ENCODE measurements around the gene GLRX.
"Not testable (repeated sequence)": the region's sequence is repeated elsewhere in the genome, so short reads cannot be mapped to it uniquely, and the experiment has no call there.

- not testable (repeated sequence) for TF ChIP-seq TARDBP (IDR thresholded peaks at IDR 0.05); BHLHE40 (IDR thresholded peaks at IDR 0.05; ENCODE audit: borderline replicate concordance); FOXA1 (IDR thresholded peaks at IDR 0.05); FOXK2 (IDR thresholded peaks at IDR 0.05); SP1 (IDR thresholded peaks at IDR 0.05); SUZ12 (IDR thresholded peaks at IDR 0.05); HDGF (IDR thresholded peaks at IDR 0.05; ENCODE audit: borderline replicate concordance)
Observed at GRCh38 chr5:95811461-95812073, 11.0 kb downstream of the GLRX start.
